ENCODE data around the gene RGS16. TPM values are rescaled to one million over a fixed set of nuclear protein-coding genes. Genes with fewer than 3 reads are reported as not detected.

RGS16 gene
- total RNA-seq, 1 experiment from 2014 or later = 6.5 TPM

DNA sequence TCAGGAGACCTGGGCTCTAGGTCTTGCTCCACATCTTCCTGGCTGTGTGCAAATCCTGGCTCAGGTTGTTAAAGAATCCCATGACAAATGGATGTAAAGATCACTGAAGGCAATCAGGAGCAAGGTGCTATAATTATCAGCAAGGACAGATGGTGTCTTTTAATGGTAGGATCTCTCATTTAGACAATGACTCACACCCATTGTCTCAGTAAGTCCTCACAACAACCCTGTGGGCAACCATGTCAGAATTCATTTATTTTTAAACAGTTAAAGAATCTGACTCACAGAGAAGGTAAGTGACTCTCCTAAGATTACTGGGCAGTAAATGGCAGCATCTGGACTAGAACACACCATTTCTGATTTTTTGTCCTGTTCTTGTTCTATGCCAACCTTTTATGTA, 47.9 kb downstream of the RGS16 start:
- ChIA-PET POLR2A (no interaction called here), RAD21 (ENCODE audit: low non-redundant PET in 1 of 2, low total read pairs in 2 of 2, uncharacterized antibody in 2 of 2, unreplicated experiment in 2 of 2) (no interaction called here), CTCF (no interaction called here)
- H3K36me3 ChIP-seq (ENCODE audit: control insufficient read depth in 1 of 2, insufficient read depth in 2 of 2, low read length in 2 of 2) = no peaks in the 10 kb centered on the region
- no peak for TF ChIP-seq SP1 (IDR thresholded peaks at IDR 0.05; ENCODE audit: low read depth)
- TF ChIP-seq RAD21 (IDR thresholded peaks at IDR 0.05; ENCODE audit: low read depth) = no peak
- TF ChIP-seq, protein P1, sequence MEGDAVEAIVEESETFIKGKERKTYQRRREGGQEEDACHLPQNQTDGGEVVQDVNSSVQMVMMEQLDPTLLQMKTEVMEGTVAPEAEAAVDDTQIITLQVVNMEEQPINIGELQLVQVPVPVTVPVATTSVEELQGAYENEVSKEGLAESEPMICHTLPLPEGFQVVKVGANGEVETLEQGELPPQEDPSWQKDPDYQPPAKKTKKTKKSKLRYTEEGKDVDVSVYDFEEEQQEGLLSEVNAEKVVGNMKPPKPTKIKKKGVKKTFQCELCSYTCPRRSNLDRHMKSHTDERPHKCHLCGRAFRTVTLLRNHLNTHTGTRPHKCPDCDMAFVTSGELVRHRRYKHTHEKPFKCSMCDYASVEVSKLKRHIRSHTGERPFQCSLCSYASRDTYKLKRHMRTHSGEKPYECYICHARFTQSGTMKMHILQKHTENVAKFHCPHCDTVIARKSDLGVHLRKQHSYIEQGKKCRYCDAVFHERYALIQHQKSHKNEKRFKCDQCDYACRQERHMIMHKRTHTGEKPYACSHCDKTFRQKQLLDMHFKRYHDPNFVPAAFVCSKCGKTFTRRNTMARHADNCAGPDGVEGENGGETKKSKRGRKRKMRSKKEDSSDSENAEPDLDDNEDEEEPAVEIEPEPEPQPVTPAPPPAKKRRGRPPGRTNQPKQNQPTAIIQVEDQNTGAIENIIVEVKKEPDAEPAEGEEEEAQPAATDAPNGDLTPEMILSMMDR (IDR thresholded peaks at IDR 0.05 in 2 of 3, conservative IDR thresholded peaks at IDR 0.05 in 1 of 3; ENCODE audit: borderline replicate concordance in 1 of 3, insufficient read depth in 1 of 3, low read depth in 2 of 3, low read length in 2 of 3) = no peak
- TF ChIP-seq CBX3 (IDR thresholded peaks at IDR 0.05; ENCODE audit: low read depth) = no peak
- TF ChIP-seq SRF (IDR thresholded peaks at IDR 0.05; ENCODE audit: low read depth) = no peak
- TF ChIP-seq ZNF274 (IDR thresholded peaks at IDR 0.05; ENCODE audit: low read depth, low read length) = no peak
- no peak for TF ChIP-seq ZFX (IDR thresholded peaks at IDR 0.05)
- TF ChIP-seq EZH2phosphoT487 (IDR thresholded peaks at IDR 0.05; ENCODE audit: borderline replicate concordance) = no peak
- TF ChIP-seq EGR1 (IDR thresholded peaks at IDR 0.05; ENCODE audit: low read depth) = no peak
- H3K9ac ChIP-seq (ENCODE audit: low read length) = no peak overlapping the region
- H3K9me2 ChIP-seq (ENCODE audit: insufficient read depth) = no peaks in the 10 kb centered on the region
- DNase-seq (ENCODE audit: low read depth, low spot score) (no peak), ATAC-seq (no peak)
- H3K27ac ChIP-seq (ENCODE audit: low read depth, low read length) = no peak overlapping the region
- H2AFZ ChIP-seq (ENCODE audit: low read depth, low read length, poor library complexity, severe bottlenecking) = no peak overlapping the region
- intact Hi-C loops (cut with micrococcal nuclease) = no loop called here
- BruUV-seq (replicated peaks) = no TSS peak
- H3K4me1 ChIP-seq (ENCODE audit: control insufficient read depth in 1 of 2, insufficient read depth in 2 of 2, low read length in 2 of 2) = no peaks in the 10 kb centered on the region
- H3K79me2 ChIP-seq (ENCODE audit: insufficient read depth, low read length) = no peaks in the 10 kb centered on the region
- no peaks in the 10 kb centered on the region for H3K9me3 ChIP-seq (ENCODE audit: control insufficient read depth in 1 of 2, insufficient read depth in 1 of 2, low read depth in 1 of 2, low read length in 2 of 2)
- no peaks in the 10 kb centered on the region for H4K20me1 ChIP-seq (ENCODE audit: insufficient read depth)
- no peak overlapping the region for H3K4me2 ChIP-seq (ENCODE audit: low read length)
- no peak overlapping the region for H3K4me3 ChIP-seq (replicated peaks in 1 of 2; ENCODE audit: low read depth in 1 of 2, low read length in 2 of 2)
- H3K27me3 ChIP-seq (ENCODE audit: insufficient read depth, low read length) = no peaks in the 10 kb centered on the region

DNA sequence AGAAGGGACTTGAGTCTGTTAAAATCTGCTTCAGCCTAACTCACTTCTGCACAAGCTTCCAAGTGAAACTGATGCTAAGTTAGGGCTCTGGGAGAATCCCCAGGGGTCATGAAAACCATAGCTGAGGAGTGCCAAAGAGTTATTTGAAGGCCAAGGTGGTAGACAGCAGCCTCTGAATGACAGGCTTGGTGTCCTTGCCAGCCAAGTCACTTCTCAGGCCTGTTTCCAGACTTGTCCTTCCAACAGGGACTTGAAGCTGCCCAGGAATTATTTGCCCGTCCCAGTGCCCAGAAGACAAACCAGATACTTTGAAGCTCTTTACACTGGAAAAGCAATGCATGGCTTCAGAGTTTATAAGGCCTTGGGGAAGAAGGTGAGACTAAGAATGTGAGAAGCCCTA, 48.7 kb downstream of the RGS16 start:
- Histone ChIP-seq H3K4me1 (ENCODE audit: control insufficient read depth in 1 of 2, insufficient read depth in 2 of 2, low read length in 2 of 2) (no peaks in the 10 kb centered on the region), H3K36me3 (ENCODE audit: control insufficient read depth in 1 of 2, insufficient read depth in 2 of 2, low read length in 2 of 2) (no peaks in the 10 kb centered on the region), H3K27ac (ENCODE audit: low read depth, low read length) (no peak overlapping the region), H3K9me2 (ENCODE audit: insufficient read depth) (no peaks in the 10 kb centered on the region), H3K27me3 (ENCODE audit: insufficient read depth, low read length) (no peaks in the 10 kb centered on the region), H3K9ac (ENCODE audit: low read length) (no peak overlapping the region), H3K4me3 (replicated peaks in 1 of 2; ENCODE audit: low read depth in 1 of 2, low read length in 2 of 2) (no peak overlapping the region), H3K4me2 (ENCODE audit: low read length) (no peak overlapping the region), H4K20me1 (ENCODE audit: insufficient read depth) (no peaks in the 10 kb centered on the region), H3K79me2 (ENCODE audit: insufficient read depth, low read length) (no peaks in the 10 kb centered on the region), H3K9me3 (ENCODE audit: control insufficient read depth in 1 of 2, insufficient read depth in 1 of 2, low read depth in 1 of 2, low read length in 2 of 2) (no peaks in the 10 kb centered on the region), H2AFZ (ENCODE audit: low read depth, low read length, poor library complexity, severe bottlenecking) (no peak overlapping the region)
- ChIA-PET POLR2A (no interaction called here), RAD21 (ENCODE audit: low non-redundant PET in 1 of 2, low total read pairs in 2 of 2, uncharacterized antibody in 2 of 2, unreplicated experiment in 2 of 2) (no interaction called here), CTCF (no interaction called here)
- no peak for DNase-seq (ENCODE audit: low read depth, low spot score)
- ATAC-seq = no peak
- BruUV-seq (replicated peaks) = no TSS peak
- intact Hi-C loops (cut with micrococcal nuclease) = no loop called here
- TF ChIP-seq, protein P2, sequence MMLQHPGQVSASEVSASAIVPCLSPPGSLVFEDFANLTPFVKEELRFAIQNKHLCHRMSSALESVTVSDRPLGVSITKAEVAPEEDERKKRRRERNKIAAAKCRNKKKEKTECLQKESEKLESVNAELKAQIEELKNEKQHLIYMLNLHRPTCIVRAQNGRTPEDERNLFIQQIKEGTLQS (IDR thresholded peaks at IDR 0.05) = no peak
- no peak for TF ChIP-seq POLR2AphosphoS5 (IDR thresholded peaks at IDR 0.05; ENCODE audit: low read depth, low read length)
- TF ChIP-seq, protein P1 (IDR thresholded peaks at IDR 0.05 in 2 of 3, conservative IDR thresholded peaks at IDR 0.05 in 1 of 3; ENCODE audit: borderline replicate concordance in 1 of 3, insufficient read depth in 1 of 3, low read depth in 2 of 3, low read length in 2 of 3) = no peak
- TF ChIP-seq, protein P3, sequence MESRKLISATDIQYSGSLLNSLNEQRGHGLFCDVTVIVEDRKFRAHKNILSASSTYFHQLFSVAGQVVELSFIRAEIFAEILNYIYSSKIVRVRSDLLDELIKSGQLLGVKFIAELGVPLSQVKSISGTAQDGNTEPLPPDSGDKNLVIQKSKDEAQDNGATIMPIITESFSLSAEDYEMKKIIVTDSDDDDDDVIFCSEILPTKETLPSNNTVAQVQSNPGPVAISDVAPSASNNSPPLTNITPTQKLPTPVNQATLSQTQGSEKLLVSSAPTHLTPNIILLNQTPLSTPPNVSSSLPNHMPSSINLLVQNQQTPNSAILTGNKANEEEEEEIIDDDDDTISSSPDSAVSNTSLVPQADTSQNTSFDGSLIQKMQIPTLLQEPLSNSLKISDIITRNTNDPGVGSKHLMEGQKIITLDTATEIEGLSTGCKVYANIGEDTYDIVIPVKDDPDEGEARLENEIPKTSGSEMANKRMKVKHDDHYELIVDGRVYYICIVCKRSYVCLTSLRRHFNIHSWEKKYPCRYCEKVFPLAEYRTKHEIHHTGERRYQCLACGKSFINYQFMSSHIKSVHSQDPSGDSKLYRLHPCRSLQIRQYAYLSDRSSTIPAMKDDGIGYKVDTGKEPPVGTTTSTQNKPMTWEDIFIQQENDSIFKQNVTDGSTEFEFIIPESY (IDR thresholded peaks at IDR 0.05; ENCODE audit: extremely low read depth, insufficient replicate concordance, low read length) = no peak
- TF ChIP-seq SP1 (IDR thresholded peaks at IDR 0.05; ENCODE audit: low read depth) = no peak
- TF ChIP-seq CEBPB (IDR thresholded peaks at IDR 0.05; ENCODE audit: low read depth) = no peak
- TF ChIP-seq CBX3 (IDR thresholded peaks at IDR 0.05; ENCODE audit: low read depth) = no peak
- no peak for TF ChIP-seq EGR1 (IDR thresholded peaks at IDR 0.05; ENCODE audit: low read depth)

Data from HCT116 (cell line).